Measurements from ENCODE around the gene MUC12. TPM values are rescaled to one million over a fixed set of nuclear protein-coding genes. Genes with fewer than 3 reads are reported as not detected.

MUC12 gene
- total and polyA plus RNA-seq, 2 of the 13 experiments (the other 11 are each of a cell fraction or from before 2014, with no cell fraction given), result not detected

- no peak for TF ChIP-seq ATF7 (IDR thresholded peaks at IDR 0.05)
- TF ChIP-seq ATF7 (CRISPR knock-in tag; IDR thresholded peaks at IDR 0.05), result no peak
- no peak for TF ChIP-seq ZSCAN31 (CRISPR knock-in tag; IDR thresholded peaks at IDR 0.05; ENCODE audit: low read depth)
- TF ChIP-seq ZFP36L1 (CRISPR knock-in tag; IDR thresholded peaks at IDR 0.05), result peak; percentile 55; the same call in 1 of the 2 replicates
- TF ChIP-seq AGO2 (optimal IDR thresholded peaks at IDR 0.05; ENCODE audit: low read depth, low read length), result no peak
- peak; percentile 51; the same call in 1 of the 2 replicates for TF ChIP-seq ZNF816 (CRISPR knock-in tag; IDR thresholded peaks at IDR 0.05; ENCODE audit: borderline replicate concordance)
- TF ChIP-seq KLF12 (CRISPR knock-in tag; IDR thresholded peaks at IDR 0.05; ENCODE audit: borderline replicate concordance), result 0 out of 2 replicates have a peak, but pooled peaks have one; percentile 70
- no peak for TF ChIP-seq FOXA1 (IDR thresholded peaks at IDR 0.05)
- TF ChIP-seq FOXA1 (CRISPR knock-in tag; IDR thresholded peaks at IDR 0.05), result peak; percentile 69
- peak; percentile 88; the same call in 1 of the 2 replicates for TF ChIP-seq ZFP37 (CRISPR knock-in tag; IDR thresholded peaks at IDR 0.05; ENCODE audit: borderline replicate concordance)
- no peak for TF ChIP-seq HIC2 (CRISPR knock-in tag; IDR thresholded peaks at IDR 0.05; ENCODE audit: low read depth)
- TF ChIP-seq NFE2L2 (IDR thresholded peaks at IDR 0.05; ENCODE audit: low read length), result no peak
- TF ChIP-seq ARNT (IDR thresholded peaks at IDR 0.05), result no peak
- TF ChIP-seq YY1 (IDR thresholded peaks at IDR 0.05; ENCODE audit: insufficient read depth, insufficient replicate concordance, low read depth, low read length), result no peak
- TF ChIP-seq SRF (IDR thresholded peaks at IDR 0.05; ENCODE audit: low read depth, low read length), result no peak
- peak; percentile 53; the same call in 1 of the 2 replicates for TF ChIP-seq ZNF12 (CRISPR knock-in tag; IDR thresholded peaks at IDR 0.05)
- 0 out of 4 replicates have a peak, but pooled peaks of 1 of the 2 experiments have one; percentile 47 for TF ChIP-seq ATF4 (CRISPR knock-in tag; IDR thresholded peaks at IDR 0.05)
- TF ChIP-seq ZNF556 (CRISPR knock-in tag; IDR thresholded peaks at IDR 0.05; ENCODE audit: borderline replicate concordance), result no peak
- no peak for TF ChIP-seq ZMAT5 (CRISPR knock-in tag; IDR thresholded peaks at IDR 0.05; ENCODE audit: borderline replicate concordance, low read depth)
- TF ChIP-seq HDAC2 (CRISPR knock-in tag; IDR thresholded peaks at IDR 0.05), result peak; percentile 52; the same call in 1 of the 2 replicates
- TF ChIP-seq ZBTB43 (CRISPR knock-in tag; conservative IDR thresholded peaks at IDR 0.05), result peak; percentile 60; the same call in 1 of the 2 replicates
- TF ChIP-seq ZNF616 (CRISPR knock-in tag; IDR thresholded peaks at IDR 0.05; ENCODE audit: low read depth), result no peak
- TF ChIP-seq ZNF770 (CRISPR knock-in tag; IDR thresholded peaks at IDR 0.05), result no peak
- TF ChIP-seq ZNF501 (CRISPR knock-in tag; IDR thresholded peaks at IDR 0.05), result peak; percentile 32; the same call in 1 of the 2 replicates
- TF ChIP-seq CCDC6 (CRISPR knock-in tag; IDR thresholded peaks at IDR 0.05), result no peak
- TF ChIP-seq ZNF883 (CRISPR knock-in tag; IDR thresholded peaks at IDR 0.05; ENCODE audit: not compliant biosample characterization), result peak; percentile 40
Measured at GRCh38 chr7:101058355-101058754, 89.0 kb downstream of the MUC12 start (continued).

Data from HepG2 (cell line).